Measurements from ENCODE around the gene PRKD2.

PRKD2 gene

DNA sequence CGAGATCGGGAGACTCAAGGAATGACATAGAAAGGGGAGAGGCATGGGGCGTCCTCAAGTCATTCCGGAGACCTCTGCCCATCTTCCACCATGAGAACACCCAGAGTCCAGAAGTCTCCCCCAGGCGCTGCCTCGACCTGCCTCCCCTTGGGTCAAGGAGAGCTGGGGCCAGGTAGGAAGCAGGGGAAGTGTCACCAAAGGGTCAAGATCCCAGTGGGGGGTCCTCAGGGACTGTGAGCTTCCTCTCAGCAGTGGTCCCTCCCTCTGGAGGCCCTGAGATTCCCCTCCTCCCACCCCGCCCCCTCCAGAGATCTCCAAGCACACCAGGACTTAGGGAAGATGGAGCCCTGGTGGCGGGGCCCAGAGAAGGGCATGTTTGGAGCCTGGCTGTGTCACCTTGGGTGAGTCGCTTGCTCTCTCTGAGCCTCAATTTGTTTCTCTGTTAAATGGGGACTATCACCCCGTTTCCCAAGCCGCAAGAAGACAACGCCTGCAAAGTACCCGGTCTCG, 56.9 kb downstream of the PRKD2 start:
- no peaks in the 10 kb centered on the region; a peak in 1 of 3 replicates for H3K36me3 ChIP-seq (ENCODE audit: control insufficient read depth in 2 of 2, insufficient read depth in 1 of 2, low read length in 2 of 2)
- TF ChIP-seq HIC1 (tag by site-specific recombination; IDR thresholded peaks at IDR 0.05) (no peak), ZNF768 (tag by site-specific recombination; IDR thresholded peaks at IDR 0.05) (peak; percentile 47), GLIS1 (tag by site-specific recombination; IDR thresholded peaks at IDR 0.05) (peak; percentile 92), ZSCAN30 (tag by site-specific recombination; IDR thresholded peaks at IDR 0.05) (no peak), MYNN (tag by site-specific recombination; IDR thresholded peaks at IDR 0.05; ENCODE audit: borderline replicate concordance) (no peak), ZNF518A (tag by site-specific recombination; conservative IDR thresholded peaks at IDR 0.05; ENCODE audit: low read depth) (no peak), ZNF596 (tag by site-specific recombination; IDR thresholded peaks at IDR 0.05) (no peak), ZBTB48 (tag by site-specific recombination; IDR thresholded peaks at IDR 0.05) (peak; percentile 19; the same call in 1 of the 2 replicates), ZNF664 (tag by site-specific recombination; IDR thresholded peaks at IDR 0.05) (no peak), SP3 (tag by site-specific recombination; IDR thresholded peaks at IDR 0.05) (0 out of 2 replicates have a peak, but pooled peaks have one; percentile 44), ZBTB17 (tag by site-specific recombination; IDR thresholded peaks at IDR 0.05) (peak; percentile 16), ZNF555 (tag by site-specific recombination; conservative IDR thresholded peaks at IDR 0.05) (no peak), ZNF341 (tag by site-specific recombination; IDR thresholded peaks at IDR 0.05; ENCODE audit: low read depth) (peak; percentile 50), ZNF561 (tag by site-specific recombination; IDR thresholded peaks at IDR 0.05; ENCODE audit: borderline replicate concordance) (no peak), ZNF707 (tag by site-specific recombination; IDR thresholded peaks at IDR 0.05) (no peak), ZBTB7A (tag by site-specific recombination; IDR thresholded peaks at IDR 0.05; ENCODE audit: low read depth) (no peak)
- TF ChIP-seq, protein P1, sequence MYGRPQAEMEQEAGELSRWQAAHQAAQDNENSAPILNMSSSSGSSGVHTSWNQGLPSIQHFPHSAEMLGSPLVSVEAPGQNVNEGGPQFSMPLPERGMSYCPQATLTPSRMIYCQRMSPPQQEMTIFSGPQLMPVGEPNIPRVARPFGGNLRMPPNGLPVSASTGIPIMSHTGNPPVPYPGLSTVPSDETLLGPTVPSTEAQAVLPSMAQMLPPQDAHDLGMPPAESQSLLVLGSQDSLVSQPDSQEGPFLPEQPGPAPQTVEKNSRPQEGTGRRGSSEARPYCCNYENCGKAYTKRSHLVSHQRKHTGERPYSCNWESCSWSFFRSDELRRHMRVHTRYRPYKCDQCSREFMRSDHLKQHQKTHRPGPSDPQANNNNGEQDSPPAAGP (tag by site-specific recombination; IDR thresholded peaks at IDR 0.05), result no peak
- TF ChIP-seq, protein P2, sequence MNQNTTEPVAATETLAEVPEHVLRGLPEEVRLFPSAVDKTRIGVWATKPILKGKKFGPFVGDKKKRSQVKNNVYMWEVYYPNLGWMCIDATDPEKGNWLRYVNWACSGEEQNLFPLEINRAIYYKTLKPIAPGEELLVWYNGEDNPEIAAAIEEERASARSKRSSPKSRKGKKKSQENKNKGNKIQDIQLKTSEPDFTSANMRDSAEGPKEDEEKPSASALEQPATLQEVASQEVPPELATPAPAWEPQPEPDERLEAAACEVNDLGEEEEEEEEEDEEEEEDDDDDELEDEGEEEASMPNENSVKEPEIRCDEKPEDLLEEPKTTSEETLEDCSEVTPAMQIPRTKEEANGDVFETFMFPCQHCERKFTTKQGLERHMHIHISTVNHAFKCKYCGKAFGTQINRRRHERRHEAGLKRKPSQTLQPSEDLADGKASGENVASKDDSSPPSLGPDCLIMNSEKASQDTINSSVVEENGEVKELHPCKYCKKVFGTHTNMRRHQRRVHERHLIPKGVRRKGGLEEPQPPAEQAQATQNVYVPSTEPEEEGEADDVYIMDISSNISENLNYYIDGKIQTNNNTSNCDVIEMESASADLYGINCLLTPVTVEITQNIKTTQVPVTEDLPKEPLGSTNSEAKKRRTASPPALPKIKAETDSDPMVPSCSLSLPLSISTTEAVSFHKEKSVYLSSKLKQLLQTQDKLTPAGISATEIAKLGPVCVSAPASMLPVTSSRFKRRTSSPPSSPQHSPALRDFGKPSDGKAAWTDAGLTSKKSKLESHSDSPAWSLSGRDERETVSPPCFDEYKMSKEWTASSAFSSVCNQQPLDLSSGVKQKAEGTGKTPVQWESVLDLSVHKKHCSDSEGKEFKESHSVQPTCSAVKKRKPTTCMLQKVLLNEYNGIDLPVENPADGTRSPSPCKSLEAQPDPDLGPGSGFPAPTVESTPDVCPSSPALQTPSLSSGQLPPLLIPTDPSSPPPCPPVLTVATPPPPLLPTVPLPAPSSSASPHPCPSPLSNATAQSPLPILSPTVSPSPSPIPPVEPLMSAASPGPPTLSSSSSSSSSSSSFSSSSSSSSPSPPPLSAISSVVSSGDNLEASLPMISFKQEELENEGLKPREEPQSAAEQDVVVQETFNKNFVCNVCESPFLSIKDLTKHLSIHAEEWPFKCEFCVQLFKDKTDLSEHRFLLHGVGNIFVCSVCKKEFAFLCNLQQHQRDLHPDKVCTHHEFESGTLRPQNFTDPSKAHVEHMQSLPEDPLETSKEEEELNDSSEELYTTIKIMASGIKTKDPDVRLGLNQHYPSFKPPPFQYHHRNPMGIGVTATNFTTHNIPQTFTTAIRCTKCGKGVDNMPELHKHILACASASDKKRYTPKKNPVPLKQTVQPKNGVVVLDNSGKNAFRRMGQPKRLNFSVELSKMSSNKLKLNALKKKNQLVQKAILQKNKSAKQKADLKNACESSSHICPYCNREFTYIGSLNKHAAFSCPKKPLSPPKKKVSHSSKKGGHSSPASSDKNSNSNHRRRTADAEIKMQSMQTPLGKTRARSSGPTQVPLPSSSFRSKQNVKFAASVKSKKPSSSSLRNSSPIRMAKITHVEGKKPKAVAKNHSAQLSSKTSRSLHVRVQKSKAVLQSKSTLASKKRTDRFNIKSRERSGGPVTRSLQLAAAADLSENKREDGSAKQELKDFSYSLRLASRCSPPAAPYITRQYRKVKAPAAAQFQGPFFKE (tag by site-specific recombination; IDR thresholded peaks at IDR 0.05; ENCODE audit: borderline replicate concordance), result no peak
- TF ChIP-seq, protein P3, sequence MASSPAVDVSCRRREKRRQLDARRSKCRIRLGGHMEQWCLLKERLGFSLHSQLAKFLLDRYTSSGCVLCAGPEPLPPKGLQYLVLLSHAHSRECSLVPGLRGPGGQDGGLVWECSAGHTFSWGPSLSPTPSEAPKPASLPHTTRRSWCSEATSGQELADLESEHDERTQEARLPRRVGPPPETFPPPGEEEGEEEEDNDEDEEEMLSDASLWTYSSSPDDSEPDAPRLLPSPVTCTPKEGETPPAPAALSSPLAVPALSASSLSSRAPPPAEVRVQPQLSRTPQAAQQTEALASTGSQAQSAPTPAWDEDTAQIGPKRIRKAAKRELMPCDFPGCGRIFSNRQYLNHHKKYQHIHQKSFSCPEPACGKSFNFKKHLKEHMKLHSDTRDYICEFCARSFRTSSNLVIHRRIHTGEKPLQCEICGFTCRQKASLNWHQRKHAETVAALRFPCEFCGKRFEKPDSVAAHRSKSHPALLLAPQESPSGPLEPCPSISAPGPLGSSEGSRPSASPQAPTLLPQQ (tag by site-specific recombination; IDR thresholded peaks at IDR 0.05), result no peak
- H3K9me3 ChIP-seq (ENCODE audit: control insufficient read depth, insufficient read depth, low read depth, low read length), result no peaks in the 10 kb centered on the region
- H3K4me1 ChIP-seq (ENCODE audit: control insufficient read depth, insufficient read depth, low read length), result peaks cover 21% of the 10 kb centered on the region
- ChIA-PET POLR2A (interaction anchor here (1.5 to 2.7 kb wide), 2 partner anchors 14 to 28 kb away, joined by 7 to 11 read pairs; no protein-coding TSS in a partner anchor), CTCF (interaction anchor here (0.6 to 7.6 kb wide), 10 partner anchors 14 to 313 kb away, joined by 3 to 327 read pairs (median 4); partner anchors contain the start of gene PPP5C)
- H3K27ac ChIP-seq (ENCODE audit: extremely low read depth, low read depth, low read length), result no peak overlapping the region
- no peak overlapping the region for H3K4me3 ChIP-seq (ENCODE audit: low read depth, low read length)
